ENCODE results near the gene MRPS9.

MRPS9 gene

GRCh38 chr2:105125920-105126319, 88.1 kb downstream of the MRPS9 start:
- no peak for DNase-seq

DNA sequence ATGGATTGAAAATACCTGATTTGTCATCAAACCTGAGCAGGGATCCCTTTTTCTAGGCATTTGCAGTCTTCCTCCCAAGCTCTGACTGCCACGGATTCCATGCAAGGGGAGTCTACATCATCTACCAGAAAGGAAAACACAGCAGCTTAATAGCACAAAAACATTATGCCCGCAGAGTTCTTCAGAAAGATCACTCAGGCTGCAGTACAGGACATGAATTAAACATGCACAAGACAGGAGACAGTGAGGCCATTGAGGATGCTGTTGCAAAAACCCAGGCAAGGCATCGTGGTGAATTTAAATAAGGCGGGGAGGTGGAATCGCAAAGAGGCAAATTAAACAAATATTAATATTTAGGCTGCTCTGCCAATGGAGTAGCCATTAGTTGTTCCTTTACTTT, 88.5 kb downstream of the MRPS9 start:
- no peak for DNase-seq

DNA sequence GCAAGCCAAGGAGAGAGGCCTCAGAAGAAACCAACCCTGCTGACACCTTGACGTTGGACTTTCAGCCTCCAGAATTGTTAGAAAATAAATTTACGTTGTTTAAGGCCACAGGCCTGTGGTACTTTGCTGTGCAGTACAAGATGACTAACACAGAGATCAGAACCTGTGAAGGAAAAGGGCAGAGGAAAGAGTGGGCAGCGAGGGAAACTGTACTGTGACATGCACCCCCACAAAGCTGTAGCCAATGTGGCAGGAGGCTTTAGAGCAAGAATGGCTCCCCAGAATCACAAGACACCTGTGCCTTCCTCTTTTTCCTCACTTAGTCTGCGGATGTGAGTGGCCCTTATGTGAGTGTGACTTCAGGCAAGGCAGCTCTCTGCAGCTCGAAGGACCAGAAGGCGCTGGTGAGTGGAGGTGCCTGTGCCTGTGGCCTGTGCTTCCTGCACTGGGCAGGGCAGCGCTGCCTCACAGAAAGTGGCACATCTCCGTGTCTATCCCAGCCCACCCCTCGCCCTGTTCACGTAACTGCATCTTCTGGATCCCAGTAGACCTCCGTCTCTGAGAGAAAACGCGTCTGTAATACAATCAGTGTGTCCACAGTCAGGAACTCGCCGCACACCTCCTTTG, 89.5 kb downstream of the MRPS9 start:
- DNase-seq, result no peak

DNA sequence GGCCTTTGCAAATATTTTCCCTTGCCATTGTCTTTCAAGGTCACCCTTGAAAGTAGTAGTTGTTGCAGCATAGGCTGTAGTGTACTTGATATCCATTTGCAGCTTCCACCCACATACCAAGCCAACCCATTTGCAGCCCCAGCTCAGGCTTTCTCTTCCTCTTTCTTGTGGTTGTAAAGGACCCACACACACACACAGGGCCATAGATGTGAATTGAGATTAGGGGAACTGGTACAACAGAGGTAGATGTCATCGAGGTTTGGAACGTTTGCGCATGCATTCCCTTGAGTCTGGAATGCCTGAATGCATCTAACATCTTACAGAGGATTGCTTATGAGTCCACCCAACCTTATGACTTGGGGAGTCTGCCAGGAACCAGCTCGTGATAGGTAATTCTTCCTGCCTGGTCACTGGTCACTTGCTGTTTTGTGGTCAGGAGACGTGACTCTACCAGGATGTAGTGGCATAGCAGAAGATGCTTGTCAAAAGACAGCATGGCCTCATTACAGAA, 91.9 kb downstream of the MRPS9 start:
- DNase-seq, result no peak

- no peak for DNase-seq
These were observed 92.7 kb downstream of the MRPS9 start for GRCh38 chr2:105130546-105130945.

DNA sequence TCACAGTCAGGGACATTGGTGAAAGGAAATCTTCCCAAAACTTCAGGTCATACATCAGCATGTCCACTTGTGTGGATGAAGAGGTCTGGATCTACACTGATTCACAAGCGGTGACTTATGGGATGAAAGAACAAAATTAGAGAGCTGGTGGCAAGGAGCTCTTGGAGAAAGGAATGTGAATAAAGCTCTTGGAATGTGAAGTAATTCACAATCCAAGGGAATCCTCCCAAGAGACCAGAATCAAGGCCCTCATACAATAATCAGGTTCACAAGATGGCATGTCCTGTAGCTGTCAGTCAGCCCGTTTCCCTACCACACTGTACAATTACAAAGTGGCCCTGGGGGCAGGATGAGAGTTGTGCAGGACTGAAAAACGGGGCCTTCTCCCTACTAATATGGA, 96.2 kb downstream of the MRPS9 start:
- DNase-seq, result no peak

GRCh38 chr2:105135436-105135835, 97.6 kb downstream of the MRPS9 start:
- no peak for DNase-seq

- DNase-seq, result no peak
These were observed 98.5 kb downstream of the MRPS9 start for GRCh38 chr2:105136394-105136793.

- DNase-seq, result no peak
These were observed 100.8 kb downstream of the MRPS9 start for GRCh38 chr2:105138643-105139042.

GRCh38 chr2:105139556-105140239, 101.8 kb downstream of the MRPS9 start:
- DNase-seq, result no peak

DNA sequence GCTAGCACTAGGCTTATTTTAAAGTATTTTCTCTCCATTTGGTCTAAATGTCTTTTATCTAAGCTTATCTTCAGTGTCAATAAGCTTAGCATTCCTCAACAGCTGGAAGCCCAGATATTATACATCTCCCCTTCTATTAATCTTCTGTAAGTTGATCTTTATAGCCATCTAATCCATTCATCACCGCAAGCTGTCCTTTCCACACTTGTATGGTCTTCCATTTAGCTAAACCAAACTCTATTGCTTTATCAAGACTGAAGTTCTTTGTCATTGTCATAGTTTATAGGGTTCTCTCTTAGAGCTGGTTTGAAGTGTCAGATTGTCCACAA, 102.3 kb downstream of the MRPS9 start:
- DNase-seq, result no peak

GRCh38 chr2:105141099-105141614, 103.3 kb downstream of the MRPS9 start:
- DNase-seq, result no peak

- no peak for DNase-seq
These were observed 104.4 kb downstream of the MRPS9 start for GRCh38 chr2:105142239-105142638.

GRCh38 chr2:105143094-105143466, 105.2 kb downstream of the MRPS9 start:
- DNase-seq, result no peak

DNA sequence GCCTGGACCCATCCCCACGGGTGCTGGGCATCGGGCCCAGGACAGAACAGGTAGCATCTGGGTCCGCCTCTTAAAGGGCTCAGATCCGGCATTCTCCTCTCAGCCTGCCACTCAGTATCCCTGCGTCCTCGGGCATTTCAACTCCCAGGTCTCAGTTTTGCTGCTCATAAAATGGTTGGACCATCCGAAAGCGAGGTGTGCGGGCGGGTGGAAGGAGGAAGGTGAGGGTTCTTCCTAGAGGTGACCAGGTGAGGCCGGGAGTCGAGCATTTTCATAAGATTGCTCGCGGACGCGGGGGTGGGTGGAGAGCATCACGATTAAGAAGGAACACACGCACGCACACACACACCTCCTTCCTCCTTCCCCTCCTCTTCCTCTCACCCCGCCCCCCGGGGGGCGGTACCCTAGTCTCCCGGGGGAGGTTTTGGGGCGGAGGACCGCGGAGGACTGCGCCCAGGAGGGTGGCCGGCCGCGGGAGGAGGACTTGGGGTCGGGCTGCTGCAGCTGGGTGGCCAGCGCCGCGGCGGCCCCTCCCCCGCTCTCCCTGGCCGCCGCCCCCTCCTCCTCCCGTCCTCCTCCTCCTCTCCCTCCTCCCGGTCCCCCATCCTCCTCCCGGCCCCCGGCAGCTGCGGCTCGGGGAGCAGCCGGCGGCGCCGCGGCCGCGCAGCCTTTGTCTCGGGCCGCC, 105.7 kb downstream of the MRPS9 start:
- DNase-seq, result peak; percentile 48

- no peak for DNase-seq
These were observed 106.5 kb downstream of the MRPS9 start for GRCh38 chr2:105144152-105144940.

GRCh38 chr2:105144941-105145300, 107.1 kb downstream of the MRPS9 start:
- DNase-seq, result peak; percentile 2

DNA sequence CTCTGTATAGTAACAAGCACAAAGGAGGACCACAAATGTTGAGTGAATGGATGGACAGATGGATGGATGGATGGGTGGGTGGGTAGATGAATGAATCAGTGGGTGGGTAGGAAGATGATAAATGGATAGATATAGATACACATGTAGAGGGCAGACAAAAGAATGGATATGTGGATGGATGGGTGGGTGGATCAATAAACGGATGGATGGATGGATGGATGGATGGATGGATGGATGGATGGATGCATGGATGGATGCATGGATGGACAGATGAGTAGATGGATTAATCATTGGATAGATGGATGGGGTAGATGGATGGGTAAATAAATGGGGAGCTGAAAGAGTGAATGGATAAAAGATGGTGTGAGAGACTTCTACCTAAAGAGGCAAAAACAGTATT, 111.4 kb downstream of the MRPS9 start:
- DNase-seq, result no peak

Data from activated CD4-positive, alpha-beta T cell treated with anti-CD3 and anti-CD28 coated beads, Interleukin-2, Interleukin-6, amounts not matched to agents 100 ng/mL and 50 ng/mL, durations not matched to agents 16 hours and 8 hours (primary cell).